ENCODE data around the gene IFNA7. TPM values are rescaled to one million over a fixed set of nuclear protein-coding genes. Genes with fewer than 3 reads are reported as not detected.
"Not testable (repeated sequence)": the region's sequence is repeated elsewhere in the genome, so short reads cannot be mapped to it uniquely, and the experiment has no call there.

The IFNA7 gene
- not detected in 2 replicates for total RNA-seq
- long read RNA-seq, result 0 reads

GRCh38 chr9:21202105-21202504 is at the start of gene IFNA7:
Gene IFNA7 (minus strand): TSS chr9:21202205. CDS start chr9:21202165, 40 bp downstream.
- not testable (repeated sequence) for H3K36me3 Mint-ChIP-seq (ENCODE audit: insufficient read depth); H3K4me1 Mint-ChIP-seq (ENCODE audit: low read depth); H3K27ac Mint-ChIP-seq; DNase-seq (ENCODE audit: low spot score, unreplicated experiment); H3K9me3 Mint-ChIP-seq (ENCODE audit: low read depth); H3K4me3 Mint-ChIP-seq (ENCODE audit: low read depth)
- H3K27me3 Mint-ChIP-seq, result peaks cover 24% of the 10 kb centered on the region

GRCh38 chr9:21251638-21252037 is 49.6 kb upstream of the IFNA7 start:
- Mint-ChIP-seq H3K4me3 (ENCODE audit: low read depth) (no peak overlapping the region), H3K4me1 (ENCODE audit: low read depth) (peaks cover 1% of the 10 kb centered on the region), H3K36me3 (ENCODE audit: insufficient read depth) (no peaks in the 10 kb centered on the region), H3K9me3 (ENCODE audit: low read depth) (no peaks in the 10 kb centered on the region), H3K27me3 (peaks cover 58% of the 10 kb centered on the region), H3K27ac (no peak overlapping the region)
- TF ChIP-seq CTCF (IDR thresholded peaks at IDR 0.05; ENCODE audit: unreplicated experiment), result no peak
- DNase-seq (ENCODE audit: low spot score, unreplicated experiment), result no peak

GRCh38 chr9:21251190-21251589 is 49.2 kb upstream of the IFNA7 start:
- H3K9me3 Mint-ChIP-seq (ENCODE audit: low read depth), result peaks cover 2% of the 10 kb centered on the region
- H3K27me3 Mint-ChIP-seq, result peaks cover 54% of the 10 kb centered on the region
- H3K4me3 Mint-ChIP-seq (ENCODE audit: low read depth), result no peak overlapping the region
- H3K27ac Mint-ChIP-seq, result no peak overlapping the region
- H3K4me1 Mint-ChIP-seq (ENCODE audit: low read depth), result peaks cover 1% of the 10 kb centered on the region
- TF ChIP-seq CTCF (IDR thresholded peaks at IDR 0.05; ENCODE audit: unreplicated experiment), result no peak
- no peaks in the 10 kb centered on the region for H3K36me3 Mint-ChIP-seq (ENCODE audit: insufficient read depth)
- DNase-seq (ENCODE audit: low spot score, unreplicated experiment), result no peak

GRCh38 chr9:21244836-21245235 is 42.8 kb upstream of the IFNA7 start:
- Mint-ChIP-seq H3K4me1 (ENCODE audit: low read depth) (no peaks in the 10 kb centered on the region), H3K4me3 (ENCODE audit: low read depth) (no peak overlapping the region), H3K9me3 (ENCODE audit: low read depth) (peaks cover 3% of the 10 kb centered on the region), H3K27ac (no peak overlapping the region), H3K36me3 (ENCODE audit: insufficient read depth) (no peaks in the 10 kb centered on the region), H3K27me3 (peaks cover 30% of the 10 kb centered on the region)
- no peak for TF ChIP-seq CTCF (IDR thresholded peaks at IDR 0.05; ENCODE audit: unreplicated experiment)
- no peak for DNase-seq (ENCODE audit: low spot score, unreplicated experiment)

- DNase-seq (ENCODE audit: low spot score, unreplicated experiment), result no peak
- Mint-ChIP-seq H3K36me3 (ENCODE audit: insufficient read depth) (no peaks in the 10 kb centered on the region), H3K27me3 (peaks cover 56% of the 10 kb centered on the region), H3K4me3 (ENCODE audit: low read depth) (no peak within 1 kb of the TSS), H3K27ac (no peak within 1 kb of the TSS), H3K9me3 (ENCODE audit: low read depth) (no peaks in the 10 kb centered on the region), H3K4me1 (ENCODE audit: low read depth) (no peaks in the 10 kb centered on the region)
- no peak for TF ChIP-seq CTCF (IDR thresholded peaks at IDR 0.05; ENCODE audit: unreplicated experiment)
These were observed 37.9 kb upstream of the IFNA7 start, which contains the start of gene IFNA14 for GRCh38 chr9:21239911-21240310. Gene IFNA14 (minus strand): TSS chr9:21240005. CDS start chr9:21239935, 70 bp downstream.

- H3K36me3 Mint-ChIP-seq (ENCODE audit: insufficient read depth), result not testable (repeated sequence)
These were observed 34.3 kb upstream of the IFNA7 start for GRCh38 chr9:21236360-21236714.

More at GRCh38 chr9:21236360-21236714, 34.3 kb upstream of the IFNA7 start:
- peaks cover 38% of the 10 kb centered on the region for H3K27me3 Mint-ChIP-seq
- H3K9me3 Mint-ChIP-seq (ENCODE audit: low read depth); H3K4me1 Mint-ChIP-seq (ENCODE audit: low read depth); H3K4me3 Mint-ChIP-seq (ENCODE audit: low read depth); DNase-seq (ENCODE audit: low spot score, unreplicated experiment); H3K27ac Mint-ChIP-seq: not testable (repeated sequence)
